ENCODE data around the gene DPYSL3.
"Not testable (repeated sequence)": the region's sequence is repeated elsewhere in the genome, so short reads cannot be mapped to it uniquely, and the experiment has no call there.

Gene DPYSL3

GRCh38 chr5:147509710-147510651 is at the start of gene DPYSL3:
Gene DPYSL3, minus strand, starts transcription at chr5:147510068. Its CDS starts 210 bp downstream, at chr5:147509858.
- peak; percentile 49 for TF ChIP-seq CTCF (conservative IDR thresholded peaks at IDR 0.05; ENCODE audit: low read depth, low read length)
- peak; percentile 65 for DNase-seq (ENCODE audit: low read depth)
- H3K4me3 ChIP-seq (ENCODE audit: low read depth, low read length): peak within 1 kb of the TSS; percentile 72

- TF ChIP-seq CTCF (conservative IDR thresholded peaks at IDR 0.05; ENCODE audit: low read depth, low read length): peak; percentile 92
- DNase-seq (ENCODE audit: low read depth): peak; percentile 87
These were observed 49.0 kb upstream of the DPYSL3 start for GRCh38 chr5:147558826-147559225.

GRCh38 chr5:147557876-147558745 is 48.2 kb upstream of the DPYSL3 start:
- no peak for DNase-seq (ENCODE audit: low read depth)
- H3K4me3 ChIP-seq (ENCODE audit: low read depth, low read length): no peak overlapping the region
- no peak for TF ChIP-seq CTCF (conservative IDR thresholded peaks at IDR 0.05; ENCODE audit: low read depth, low read length)

More at GRCh38 chr5:147558826-147559225, 49.0 kb upstream of the DPYSL3 start:
- no peak overlapping the region for H3K4me3 ChIP-seq (ENCODE audit: low read depth, low read length)

- no peak for TF ChIP-seq CTCF (conservative IDR thresholded peaks at IDR 0.05; ENCODE audit: low read depth, low read length)
- no peak overlapping the region for H3K4me3 ChIP-seq (ENCODE audit: low read depth, low read length)
- DNase-seq (ENCODE audit: low read depth): no peak
These were observed 45.3 kb upstream of the DPYSL3 start for GRCh38 chr5:147555176-147555575.

GRCh38 chr5:147554261-147554817 is 44.5 kb upstream of the DPYSL3 start:
- TF ChIP-seq CTCF (conservative IDR thresholded peaks at IDR 0.05; ENCODE audit: low read depth, low read length): no peak

GRCh38 chr5:147553817-147554216 is 43.9 kb upstream of the DPYSL3 start:
- not testable (repeated sequence) for H3K4me3 ChIP-seq (ENCODE audit: low read depth, low read length); DNase-seq (ENCODE audit: low read depth)

More at GRCh38 chr5:147554261-147554817, 44.5 kb upstream of the DPYSL3 start:
- H3K4me3 ChIP-seq (ENCODE audit: low read depth, low read length): peak overlapping the region; percentile 26
- peak; percentile 85 for DNase-seq (ENCODE audit: low read depth)

GRCh38 chr5:147552897-147553296 is 43.0 kb upstream of the DPYSL3 start:
- DNase-seq (ENCODE audit: low read depth): no peak
- no peak for TF ChIP-seq CTCF (conservative IDR thresholded peaks at IDR 0.05; ENCODE audit: low read depth, low read length)
- no peak overlapping the region for H3K4me3 ChIP-seq (ENCODE audit: low read depth, low read length)

Data from choroid plexus epithelial cell (primary cell).